Stimulated activated CD8-positive, alpha-beta memory T cell treated with anti-CD3 and anti-CD28 coated beads, Interleukin-15, amount 100 ng/mL, for 24 hours (primary cell): ENCODE measurements around the gene NUCB2.

Experiments
- DNase-seq: peaks from one replicate; pipeline ENCODE4 v3.0.0-alpha.2; 2020; ENCODE audit warnings: low read depth

NUCB2 gene

GRCh38 chr11:17333799-17334586 is 57.5 kb downstream of the NUCB2 start:
- DNase-seq = no peak

GRCh38 chr11:17343257-17343656 is 66.7 kb downstream of the NUCB2 start:
- no peak for DNase-seq

DNA sequence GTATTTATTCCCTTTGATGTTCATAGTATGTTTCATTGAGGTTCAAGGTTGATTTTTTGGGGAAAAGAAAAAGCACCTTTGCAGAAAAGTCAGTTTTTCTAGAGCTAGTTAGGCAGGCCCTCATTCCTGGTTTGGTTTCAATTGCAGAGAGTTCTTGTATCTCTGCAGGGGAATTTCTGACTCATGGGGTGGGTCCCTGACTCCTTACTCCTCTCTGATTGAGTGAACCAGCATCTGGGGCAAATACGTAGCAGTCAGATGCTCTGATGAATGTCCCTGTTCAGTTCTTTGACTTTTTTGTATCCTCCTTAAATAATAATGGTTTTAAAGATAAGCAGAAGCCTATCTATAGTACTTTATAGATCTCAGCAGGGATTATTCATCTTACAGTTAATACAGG is 67.4 kb downstream of the NUCB2 start:
- no peak for DNase-seq

- DNase-seq = no peak
These were observed 71.1 kb downstream of the NUCB2 start for GRCh38 chr11:17347676-17348075.

- no peak for DNase-seq
These were observed 74.1 kb downstream of the NUCB2 start for GRCh38 chr11:17350455-17351171.

DNA sequence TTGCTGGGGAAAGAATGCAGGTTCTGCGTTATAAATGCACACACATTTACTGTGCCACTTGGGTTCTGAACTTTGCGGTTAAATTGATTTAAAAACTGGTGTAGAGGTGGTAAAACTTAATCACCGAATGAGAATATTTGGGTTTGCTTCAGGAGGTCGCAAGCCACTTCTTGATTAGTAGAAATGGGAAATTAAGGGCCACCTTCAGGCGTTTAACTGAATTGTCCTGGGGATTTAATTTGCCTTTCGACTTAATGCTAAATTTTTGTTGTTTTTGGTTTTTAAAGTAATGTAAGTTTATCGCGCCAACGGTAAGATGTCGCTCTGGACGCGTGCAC is 74.6 kb downstream of the NUCB2 start:
- DNase-seq = no peak

- peak; percentile 24 for DNase-seq
These were observed 75.1 kb downstream of the NUCB2 start, which contains the start of gene NCR3LG1 for GRCh38 chr11:17351510-17352176. Gene NCR3LG1, plus strand, starts transcription at chr11:17351800. Its CDS starts 170 bp downstream, at chr11:17351970.

DNA sequence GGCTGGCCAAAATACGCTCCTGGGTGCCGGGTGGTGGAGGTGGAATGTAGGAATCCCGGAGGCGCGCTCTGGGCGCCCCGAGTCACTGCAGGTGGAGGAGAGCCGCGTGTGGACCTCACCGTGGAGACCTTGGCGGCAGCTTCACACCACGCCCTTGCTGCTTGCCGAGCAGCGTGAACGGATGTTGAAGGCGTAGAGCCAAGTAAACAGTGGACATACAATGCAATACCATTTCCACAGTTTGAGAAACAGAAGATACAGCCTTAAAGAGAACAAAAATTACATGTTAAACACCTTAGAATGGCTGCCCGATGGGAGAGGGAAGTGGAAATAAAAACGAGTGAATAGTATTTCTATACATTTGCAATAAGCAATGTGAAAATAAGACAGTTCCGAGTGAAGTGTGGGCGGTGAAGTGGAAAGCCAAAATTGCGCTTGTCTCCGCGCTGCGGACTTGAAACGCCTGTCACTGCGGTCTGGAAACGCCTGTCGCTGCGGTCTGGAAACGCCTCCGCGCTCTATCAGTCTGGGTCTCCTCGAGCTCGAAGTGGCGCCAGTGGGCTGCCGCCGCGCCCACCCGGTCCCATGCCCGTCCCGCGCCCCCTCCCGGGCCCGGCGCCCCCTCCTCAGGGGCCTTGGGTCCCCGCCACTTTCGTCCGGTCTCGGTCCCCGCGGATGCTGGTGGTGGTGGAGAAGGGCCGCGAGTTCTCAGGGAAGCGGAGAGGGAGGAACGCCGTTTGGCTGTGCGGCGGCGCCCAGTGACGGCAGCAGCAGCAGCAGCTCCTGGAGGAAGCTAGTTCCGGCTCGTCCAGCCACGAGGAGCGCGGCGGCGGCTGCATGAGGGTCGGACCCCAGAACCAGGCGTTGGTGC is 76.6 kb downstream of the NUCB2 start:
- DNase-seq = peak; percentile 25

DNA sequence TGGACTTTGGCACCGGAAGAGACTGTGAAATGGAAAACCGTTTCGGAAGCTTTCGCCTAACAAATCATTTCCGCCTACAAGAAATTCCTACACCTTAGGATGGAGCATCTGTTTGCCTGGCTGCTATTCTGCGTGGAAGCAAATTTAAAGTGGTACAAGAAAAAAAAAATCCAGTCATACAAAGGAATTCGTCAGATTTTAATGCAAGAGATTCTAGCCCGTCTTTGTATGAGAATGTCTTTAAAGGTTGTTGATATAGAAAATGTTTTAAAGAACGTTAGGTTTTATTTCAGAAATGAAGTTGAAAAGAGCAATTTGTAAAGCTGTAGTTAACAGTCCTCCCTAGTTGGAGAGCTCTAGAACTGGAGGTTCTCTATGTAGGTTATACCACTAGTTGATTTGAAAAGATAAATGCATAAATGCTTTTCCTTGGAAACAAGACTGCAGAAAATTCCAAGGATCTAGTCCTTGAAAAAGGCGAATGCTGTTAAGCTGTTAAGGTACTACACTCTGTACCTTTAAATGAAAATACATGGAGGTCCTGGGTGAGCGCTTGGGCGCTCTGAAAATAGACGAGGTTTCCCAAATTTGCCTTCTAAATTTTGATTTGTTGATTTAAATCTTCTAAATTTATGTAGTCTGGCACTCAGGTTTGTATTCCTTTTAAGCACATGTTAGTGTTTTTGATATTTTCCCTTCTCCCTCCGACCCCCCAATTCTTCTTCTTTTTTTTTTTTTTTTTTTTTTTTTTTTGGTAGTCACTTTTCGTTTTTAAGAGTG is 77.5 kb downstream of the NUCB2 start:
- DNase-seq = no peak

DNA sequence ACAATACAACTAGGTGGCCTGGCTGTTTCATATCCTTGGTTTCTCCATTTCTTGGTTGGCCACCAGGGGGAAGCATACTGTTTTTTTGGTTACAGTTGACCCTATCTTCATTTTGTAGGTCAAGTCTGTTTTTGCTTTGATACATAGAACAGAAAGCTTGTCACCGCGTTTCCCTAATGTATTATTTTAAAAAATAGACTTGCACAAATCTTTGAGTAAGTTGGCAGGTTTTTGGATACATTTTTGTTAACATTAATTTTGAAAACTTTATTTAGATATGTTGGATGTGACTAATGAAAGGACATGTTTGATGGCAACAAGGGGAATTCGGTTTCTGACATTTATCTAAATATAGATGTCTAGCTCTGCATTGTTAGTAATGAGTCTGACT is 78.1 kb downstream of the NUCB2 start:
- no peak for DNase-seq

DNA sequence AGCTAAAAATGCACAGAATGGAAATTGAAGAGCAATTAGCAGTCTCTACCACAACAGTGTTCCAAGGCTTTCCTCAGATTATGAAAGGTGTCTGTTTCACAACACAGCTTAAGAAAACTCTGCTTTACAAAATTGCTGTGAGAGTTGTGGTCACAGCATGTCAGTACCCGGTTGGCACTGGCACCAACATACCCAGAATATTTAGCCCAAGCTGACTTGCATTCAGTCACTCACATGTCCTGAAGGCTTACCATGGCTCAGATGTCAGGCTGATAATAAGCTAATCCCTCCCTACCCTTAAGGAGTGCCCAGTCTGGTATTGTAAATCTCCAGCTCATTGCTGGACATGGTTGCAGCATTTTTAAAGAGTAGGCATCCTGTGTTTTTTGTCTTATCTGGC is 90.0 kb downstream of the NUCB2 start:
- DNase-seq = no peak

DNA sequence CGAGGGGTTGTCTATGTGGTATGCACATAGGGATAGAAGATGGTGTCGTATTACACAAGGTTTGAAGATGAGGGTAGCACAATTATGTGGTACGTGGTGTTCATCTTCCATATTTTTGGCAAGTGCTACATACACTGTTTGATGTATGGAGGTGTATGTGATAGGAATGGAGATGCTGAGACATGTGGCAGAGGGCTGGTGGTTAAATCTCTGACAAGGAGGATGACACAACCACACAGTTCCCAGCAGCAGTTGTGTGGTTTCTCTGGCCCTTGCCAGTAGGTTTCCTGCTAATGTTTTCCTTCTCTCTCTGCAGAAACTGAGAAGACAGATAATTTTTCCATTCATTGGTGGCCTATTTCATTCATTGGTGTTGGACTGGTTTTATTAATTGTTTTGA is 92.0 kb downstream of the NUCB2 start:
- DNase-seq = no peak

DNA sequence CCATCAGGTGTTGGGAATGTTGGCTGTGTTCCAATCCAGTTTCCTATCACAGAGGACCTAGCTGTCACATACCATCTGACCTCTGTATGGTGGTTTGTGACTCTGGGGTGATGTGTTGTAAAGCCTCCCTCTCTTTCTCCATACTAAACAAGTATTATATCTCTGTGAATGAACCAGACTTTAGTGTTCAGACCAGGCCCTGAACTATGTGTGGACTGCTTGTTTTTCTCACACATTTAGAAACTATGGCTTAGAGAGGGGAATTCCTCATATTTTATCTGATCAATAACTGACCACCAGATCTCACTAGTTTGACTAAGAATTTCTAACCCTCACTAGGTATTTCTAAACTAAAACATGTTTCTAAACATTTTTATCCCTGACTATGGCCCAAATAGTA is 92.6 kb downstream of the NUCB2 start:
- no peak for DNase-seq

DNA sequence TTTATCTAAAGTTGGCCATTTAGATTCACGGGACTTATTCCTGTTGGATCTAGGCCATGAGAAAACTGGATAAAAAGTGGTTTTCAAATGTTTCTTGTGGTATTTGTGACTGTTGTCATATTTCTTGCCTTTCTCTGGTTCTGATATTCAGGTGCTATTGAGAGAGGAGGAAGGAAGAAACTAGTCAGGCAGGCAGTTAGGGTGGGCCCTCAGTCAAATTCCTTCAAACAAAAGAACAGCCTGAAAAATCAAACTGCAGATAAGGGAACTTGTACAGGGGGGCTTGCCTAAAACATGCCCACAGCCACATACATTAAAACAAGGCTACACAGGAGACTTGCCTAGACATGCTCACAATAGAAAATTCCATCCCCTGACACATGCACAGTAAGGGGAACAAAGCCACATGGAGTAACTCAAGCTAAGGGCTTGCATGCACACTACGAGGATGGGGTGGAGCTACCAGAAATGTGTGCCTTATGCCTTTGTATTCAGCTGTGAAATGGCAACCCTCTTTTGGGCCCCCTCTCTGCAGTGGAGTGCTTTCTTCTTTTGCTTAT is 93.2 kb downstream of the NUCB2 start:
- no peak for DNase-seq

- DNase-seq = no peak
These were observed 95.1 kb downstream of the NUCB2 start for GRCh38 chr11:17371614-17372013.

GRCh38 chr11:17375547-17375946 is 99.0 kb downstream of the NUCB2 start:
- no peak for DNase-seq

GRCh38 chr11:17376493-17376892 is 100.0 kb downstream of the NUCB2 start:
- DNase-seq = no peak

DNA sequence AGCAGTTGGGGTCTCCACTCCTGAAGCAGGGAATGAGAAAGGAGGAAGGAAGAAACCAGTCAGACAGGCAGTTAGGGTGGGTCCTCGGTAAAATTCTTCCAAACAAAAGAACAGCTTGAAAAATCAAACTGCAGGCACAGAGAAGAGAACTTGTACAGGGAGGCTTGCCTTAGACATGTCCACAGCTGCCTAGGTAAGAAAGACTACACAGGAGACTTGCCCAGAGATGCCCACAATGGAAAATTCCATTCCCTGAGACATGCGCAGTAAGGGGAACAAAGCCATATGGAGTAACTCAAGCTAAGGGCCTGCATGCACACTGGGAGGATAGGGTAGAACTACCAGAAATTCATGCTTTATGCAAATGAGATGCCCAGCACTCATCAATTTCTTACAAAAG is 102.1 kb downstream of the NUCB2 start:
- no peak for DNase-seq

GRCh38 chr11:17379383-17380180 is 103.0 kb downstream of the NUCB2 start:
- DNase-seq = no peak

DNA sequence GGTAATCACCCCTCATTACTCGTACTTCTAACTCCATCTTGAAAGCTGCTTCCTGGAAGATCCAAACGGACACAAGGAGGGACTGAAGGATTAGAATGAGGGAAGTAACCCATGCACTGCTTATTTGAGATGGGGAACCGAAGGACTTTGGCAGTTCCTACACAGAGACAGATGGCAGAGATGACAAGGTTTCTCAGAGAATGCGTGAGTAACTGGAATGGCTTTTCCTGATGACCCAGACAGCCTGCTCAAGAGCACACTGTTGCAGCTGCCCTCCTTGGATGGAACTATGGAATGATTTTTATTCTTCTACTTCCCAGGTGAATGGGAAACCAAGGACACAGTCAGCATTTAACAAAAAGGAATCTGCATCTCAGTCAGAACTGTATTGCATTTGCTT is 104.6 kb downstream of the NUCB2 start:
- DNase-seq = no peak
